HG03520 (cell line): ENCODE results near the gene SLC38A4.
"Not testable (repeated sequence)": the region's sequence is repeated elsewhere in the genome, so short reads cannot be mapped to it uniquely, and the experiment has no call there.

Experiments
- ATAC-seq: cut with Tn5 transposase; IDR thresholded peaks from one replicate; pipeline ENCODE4 v1.9.1; 2021; ENCODE audit warnings: mild to moderate bottlenecking, moderate library complexity; ENCODE audit not compliant: unreplicated experiment

The SLC38A4 gene

GRCh38 chr12:46779063-46779462, 46.7 kb downstream of the SLC38A4 start:
- ATAC-seq: no peak

GRCh38 chr12:46778415-46778814, 47.4 kb downstream of the SLC38A4 start:
- ATAC-seq: no peak

- no peak for ATAC-seq
These were observed 48.2 kb downstream of the SLC38A4 start for GRCh38 chr12:46777587-46777986.

GRCh38 chr12:46775796-46776195, 50.0 kb downstream of the SLC38A4 start:
- no peak for ATAC-seq

- ATAC-seq: no peak
These were observed 51.5 kb downstream of the SLC38A4 start for GRCh38 chr12:46774322-46774633.

GRCh38 chr12:46773586-46774321, 52.0 kb downstream of the SLC38A4 start:
- no peak for ATAC-seq

GRCh38 chr12:46771268-46771827, 54.4 kb downstream of the SLC38A4 start:
- no peak for ATAC-seq

- no peak for ATAC-seq
These were observed 55.2 kb downstream of the SLC38A4 start for GRCh38 chr12:46770501-46771183.

GRCh38 chr12:46764005-46764404, 61.8 kb downstream of the SLC38A4 start:
- ATAC-seq: no peak

- ATAC-seq: no peak
These were observed 62.6 kb downstream of the SLC38A4 start for GRCh38 chr12:46763230-46763629.

GRCh38 chr12:46754550-46754949, 71.2 kb downstream of the SLC38A4 start:
- no peak for ATAC-seq

- ATAC-seq: no peak
These were observed 73.4 kb downstream of the SLC38A4 start for GRCh38 chr12:46752396-46752795.

GRCh38 chr12:46751173-46751572, 74.6 kb downstream of the SLC38A4 start:
- ATAC-seq: no peak

- ATAC-seq: no peak
These were observed 76.5 kb downstream of the SLC38A4 start for GRCh38 chr12:46749322-46749721.

GRCh38 chr12:46744283-46744682, 81.5 kb downstream of the SLC38A4 start:
- no peak for ATAC-seq

GRCh38 chr12:46743456-46743855, 82.3 kb downstream of the SLC38A4 start:
- ATAC-seq: no peak

GRCh38 chr12:46742271-46742670, 83.5 kb downstream of the SLC38A4 start:
- ATAC-seq: not testable (repeated sequence)

GRCh38 chr12:46725332-46725731, 100.5 kb downstream of the SLC38A4 start:
- no peak for ATAC-seq

GRCh38 chr12:46723629-46724419, 102.0 kb downstream of the SLC38A4 start:
- no peak for ATAC-seq

- no peak for ATAC-seq
These were observed 103.2 kb downstream of the SLC38A4 start for GRCh38 chr12:46722394-46723185.

- no peak for ATAC-seq
These were observed 107.3 kb downstream of the SLC38A4 start for GRCh38 chr12:46718495-46718894.
